HepG2 (cell line): ENCODE results near the gene SLC5A6. TPM values are rescaled to one million over a fixed set of nuclear protein-coding genes. Genes with fewer than 3 reads are reported as not detected.

Experiments used
- CHD2 ChIP-seq: IDR thresholded peaks from 2 replicates; pipeline ENCODE4 v1.6.1; 2011; ENCODE audit warnings: low read depth, low read length, improper control_type of control experiment
- CREBL2 ChIP-seq: sonication (generic); formaldehyde crosslinking; IDR thresholded peaks from 2 replicates; pipeline ENCODE4 v1.8.1; 2023; ENCODE audit warnings: missing genetic modification reagents, mild to moderate bottlenecking, borderline replicate concordance
- ETS1 ChIP-seq: sonication (generic); formaldehyde crosslinking; IDR thresholded peaks from 2 replicates; pipeline ENCODE4 v1.4.0; 2020; ENCODE audit warnings: missing genetic modification reagents
- FOXA1 ChIP-seq, 2 experiments: fragments of 450-650 bp in 1 of 2; sonication (generic) in 1 of 2; formaldehyde crosslinking in 1 of 2; IDR thresholded peaks; 2 replicates each; pipeline versions ENCODE4 v1.4.0 to v1.6.1; 2016 to 2020; ENCODE audit warnings: missing genetic modification reagents in 1 of 2
- HOXD1 ChIP-seq: sonication (generic); formaldehyde crosslinking; IDR thresholded peaks from 2 replicates; pipeline ENCODE4 v1.5.0; 2020; ENCODE audit warnings: missing genetic modification reagents
- ISL2 ChIP-seq: sonication (generic); formaldehyde crosslinking; IDR thresholded peaks from 2 replicates; pipeline ENCODE4 v1.5.0; 2020; ENCODE audit warnings: missing genetic modification reagents
- KAT8 ChIP-seq: IDR thresholded peaks from 2 replicates; pipeline ENCODE4 v1.6.1; 2016; ENCODE audit warnings: missing genetic modification reagents, missing compliant biosample characterization
- KLF6 ChIP-seq: IDR thresholded peaks from 2 replicates; pipeline ENCODE4 v1.8.0; 2016; ENCODE audit warnings: missing biosample characterization, missing genetic modification reagents
- MAFK ChIP-seq, 2 experiments: IDR thresholded peaks in 1 of 2; conservative IDR thresholded peaks in 1 of 2; 2 replicates each; pipeline ENCODE4 v1.6.1; 2011; ENCODE audit warnings: improper control_type of control experiment in 2 of 2, low read length in 2 of 2
- MYNN ChIP-seq: sonication (generic); formaldehyde crosslinking; IDR thresholded peaks from 2 replicates; pipeline ENCODE4 v1.4.0; 2020; ENCODE audit warnings: mild to moderate bottlenecking, low read depth, missing genetic modification reagents
- MYPOP ChIP-seq: sonication (generic); formaldehyde crosslinking; IDR thresholded peaks from 2 replicates; pipeline ENCODE4 v1.8.1; 2023; ENCODE audit warnings: mild to moderate bottlenecking, moderate library complexity, missing genetic modification reagents
- PATZ1 ChIP-seq: sonication (generic); formaldehyde crosslinking; IDR thresholded peaks from 2 replicates; pipeline ENCODE4 v1.4.0; 2020; ENCODE audit warnings: missing genetic modification reagents
- POGZ ChIP-seq: sonication (generic); formaldehyde crosslinking; IDR thresholded peaks from 2 replicates; pipeline ENCODE4 v1.4.0; 2020; ENCODE audit warnings: mild to moderate bottlenecking, missing genetic modification reagents
- RCOR2 ChIP-seq: IDR thresholded peaks from 2 replicates; pipeline ENCODE4 v1.6.1; 2016; ENCODE audit warnings: missing biosample characterization, missing genetic modification reagents
- RORA ChIP-seq: sonication (generic); formaldehyde crosslinking; IDR thresholded peaks from 2 replicates; pipeline ENCODE4 v1.5.0; 2020; ENCODE audit warnings: mild to moderate bottlenecking, missing genetic modification reagents, moderate library complexity
- SIN3B ChIP-seq: fragments of 150-350 bp; IDR thresholded peaks from 2 replicates; pipeline ENCODE4 v1.6.1; 2014; ENCODE audit warnings: low read length
- TARDBP ChIP-seq: sonication (generic); formaldehyde crosslinking; IDR thresholded peaks from 2 replicates; pipeline ENCODE4 v1.8.0; 2022; ENCODE audit warnings: mild to moderate bottlenecking, missing genetic modification reagents
- WIZ ChIP-seq: sonication (generic); formaldehyde crosslinking; IDR thresholded peaks from 2 replicates; pipeline ENCODE4 v1.5.1; 2020; ENCODE audit warnings: mild to moderate bottlenecking, missing genetic modification reagents
- ZHX1 ChIP-seq: sonication (generic); formaldehyde crosslinking; IDR thresholded peaks from 2 replicates; pipeline ENCODE4 v1.8.1; 2022; ENCODE audit warnings: low read depth, mild to moderate bottlenecking, missing genetic modification reagents
- ZNF10 ChIP-seq: sonication (generic); formaldehyde crosslinking; IDR thresholded peaks from 2 replicates; pipeline ENCODE4 v1.4.0; 2020; ENCODE audit warnings: mild to moderate bottlenecking, low read depth, missing genetic modification reagents, borderline replicate concordance
- ZNF253 ChIP-seq: sonication (generic); formaldehyde crosslinking; IDR thresholded peaks from 2 replicates; pipeline ENCODE4 v1.8.0; 2022; ENCODE audit warnings: mild to moderate bottlenecking, missing genetic modification reagents, borderline replicate concordance
- ZNF354B ChIP-seq: sonication (generic); formaldehyde crosslinking; IDR thresholded peaks from 2 replicates; pipeline ENCODE4 v1.8.0; 2022; ENCODE audit warnings: mild to moderate bottlenecking, missing genetic modification reagents
- ZNF572 ChIP-seq: sonication (generic); formaldehyde crosslinking; IDR thresholded peaks from 2 replicates; pipeline ENCODE4 v1.5.1; 2020; ENCODE audit warnings: mild to moderate bottlenecking, missing genetic modification reagents
- ZNF790 ChIP-seq: sonication (generic); formaldehyde crosslinking; IDR thresholded peaks from 2 replicates; pipeline ENCODE4 v1.8.0; 2022; ENCODE audit warnings: missing genetic modification reagents, mild to moderate bottlenecking, borderline replicate concordance
- polyA plus RNA-seq, 8 experiments: library from polyadenylated mRNA; depleted of rRNA in 3 of 8; stranded (reverse) in 7 of 8; unstranded in 1 of 8; fragments of >200 nt; fragmentation: Illumina TruSeq in 4 of 8; extraction: Trizol in 4 of 8; gene quantifications; 2 replicates each; pipeline versions ENCODE4 v1.2.1 to v1.2.3, GENCODE V29; 2011 to 2016; ENCODE audit warnings: low read depth in 4 of 8, missing spikeins in 1 of 8, mixed read lengths in 1 of 8; ENCODE audit not compliant: insufficient read depth in 1 of 8
- total RNA-seq, 5 experiments: library from RNA; depleted of rRNA; stranded (reverse); fragments of >200 nt; fragmentation: Illumina TruSeq; extraction: Trizol; gene quantifications; 2 replicates each; pipeline ENCODE4 v1.2.3, GENCODE V29; 2016; ENCODE audit warnings: low read depth in 1 of 5

The SLC5A6 gene
- total and polyA plus RNA-seq, 2 of the 13 experiments (the other 11 are each of a cell fraction or from before 2014, with no cell fraction given) = 135 to 417 TPM

- TF ChIP-seq PATZ1 (CRISPR knock-in tag) = no peak
- no peak for TF ChIP-seq ETS1 (CRISPR knock-in tag)
- TF ChIP-seq CREBL2 (CRISPR knock-in tag) = no peak
- no peak for TF ChIP-seq FOXA1 (IDR thresholded peaks at IDR 0.05)
- TF ChIP-seq FOXA1 (CRISPR knock-in tag; IDR thresholded peaks at IDR 0.05) = no peak
- no peak for TF ChIP-seq ZNF572 (CRISPR knock-in tag)
- no peak for TF ChIP-seq KAT8 (CRISPR knock-in tag)
- no peak for TF ChIP-seq MYNN (CRISPR knock-in tag)
- TF ChIP-seq ZNF10 (CRISPR knock-in tag) = no peak
- no peak for TF ChIP-seq CHD2
- TF ChIP-seq ZNF253 (CRISPR knock-in tag) = no peak
- TF ChIP-seq ZNF790 (CRISPR knock-in tag) = no peak
- TF ChIP-seq RORA (CRISPR knock-in tag) = no peak
- TF ChIP-seq MAFK (conservative IDR thresholded peaks at IDR 0.05 in 1 of 2, IDR thresholded peaks at IDR 0.05 in 1 of 2; ENCODE audit: low read length in 2 of 2) = 0 out of 4 replicates have a peak, but pooled peaks of 1 of the 2 experiments have one; percentile 27
- TF ChIP-seq RCOR2 (CRISPR knock-in tag) = no peak
- TF ChIP-seq WIZ (CRISPR knock-in tag) = no peak
- no peak for TF ChIP-seq HOXD1 (CRISPR knock-in tag)
- no peak for TF ChIP-seq MYPOP (CRISPR knock-in tag)
- no peak for TF ChIP-seq POGZ (CRISPR knock-in tag)
- TF ChIP-seq ZHX1 (CRISPR knock-in tag) = no peak
- TF ChIP-seq ISL2 (CRISPR knock-in tag) = no peak
- TF ChIP-seq KLF6 (CRISPR knock-in tag) = no peak
- TF ChIP-seq TARDBP (CRISPR knock-in tag) = no peak; the same call in 1 of the 2 replicates
- no peak for TF ChIP-seq SIN3B
- TF ChIP-seq ZNF354B (CRISPR knock-in tag) = no peak
Observed at GRCh38 chr2:27209621-27210401, 2.3 kb downstream of the SLC5A6 start (continued).
